Activated CD8-positive, alpha-beta memory T cell treated with anti-CD3 and anti-CD28 coated beads for 36 hours (primary cell): ENCODE results near the gene PAAF1. TPM values are rescaled to one million over a fixed set of nuclear protein-coding genes. Genes with fewer than 3 reads are reported as not detected.
"Not testable (repeated sequence)": the region's sequence is repeated elsewhere in the genome, so short reads cannot be mapped to it uniquely, and the experiment has no call there.

Experiments used
- CTCF ChIA-PET: fragments of 350-600 bp; sonication (Branson Sonifier 250); formaldehyde crosslinking; loops from one replicate; lab custom pipeline; 2021; ENCODE audit warnings: antibody characterized with exemption; lab: Charles Lee
- POLR2A ChIA-PET: fragments of 350-600 bp; sonication (Branson Sonifier 250); formaldehyde crosslinking; loops from one replicate; lab custom pipeline; 2021; ENCODE audit warnings: antibody characterized with exemption; lab: Charles Lee
- total RNA-seq, 2 experiments: library from RNA; stranded (reverse); gene quantifications; one replicate each; pipeline ENCODE4 v1.2.3, GENCODE V29; 2021

Gene PAAF1
- total RNA-seq, 2 experiments from 2014 or later, result 26.4 to 26.8 TPM

DNA sequence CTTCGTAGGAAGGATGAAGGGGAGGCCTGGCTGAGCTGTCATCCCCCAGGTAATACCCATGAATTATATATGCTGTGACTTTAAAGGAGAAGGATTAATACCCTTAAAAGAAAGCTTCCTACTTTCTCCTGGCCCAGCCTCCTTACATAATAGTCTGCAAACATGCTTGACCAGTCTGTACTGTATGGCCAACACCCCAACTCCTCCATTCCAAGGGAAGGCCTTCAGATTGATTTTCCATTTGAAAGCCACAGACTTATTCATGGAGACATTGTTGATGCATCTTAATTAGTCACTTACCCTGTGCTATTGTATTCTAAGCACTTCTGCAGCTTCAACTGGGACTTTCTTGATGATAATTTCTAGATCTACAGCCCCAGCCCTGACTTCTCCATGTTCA is 2.0 kb downstream of the PAAF1 start:
- CTCF ChIA-PET, result no interaction called here
- POLR2A ChIA-PET, result no interaction called here

DNA sequence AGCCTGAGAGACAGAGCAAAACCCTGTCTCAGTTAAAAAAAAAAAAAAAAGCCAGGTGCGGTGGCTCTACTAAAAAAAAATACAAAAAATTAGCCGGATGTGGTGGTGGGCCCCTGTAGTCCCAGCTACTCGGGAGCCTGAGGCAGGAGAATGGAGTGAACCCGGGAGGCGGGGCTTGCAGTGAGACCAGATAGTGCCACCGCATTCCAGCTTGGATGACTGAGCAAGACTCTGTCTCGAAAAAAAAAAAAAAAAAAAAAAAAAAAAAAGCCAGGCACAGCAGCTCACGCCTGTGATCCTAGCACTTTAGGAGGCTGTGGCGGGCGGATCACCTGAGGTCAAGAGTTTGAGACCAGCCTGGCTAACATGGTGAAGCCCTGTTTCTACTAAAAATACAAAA is 3.6 kb downstream of the PAAF1 start:
- CTCF ChIA-PET, result not testable (repeated sequence)

DNA sequence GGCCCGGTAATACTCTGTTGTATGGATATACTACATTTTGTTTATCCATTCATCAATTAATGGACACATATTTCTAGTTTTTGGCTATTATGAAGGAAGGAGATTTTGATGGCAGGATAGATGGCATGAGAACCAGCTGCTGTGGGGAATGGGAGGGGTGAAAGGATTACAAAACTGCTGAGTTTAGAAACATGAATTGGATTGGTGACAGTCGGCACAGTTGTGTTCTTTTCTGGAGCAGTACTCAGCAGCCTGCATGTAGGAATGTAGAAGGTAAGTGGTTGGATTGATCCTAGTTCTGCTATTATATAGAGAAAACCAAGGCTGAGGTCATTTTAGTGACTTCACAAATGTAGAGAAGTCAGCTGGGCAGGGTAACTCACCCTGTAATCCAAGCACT is 7.1 kb downstream of the PAAF1 start:
- POLR2A ChIA-PET, result no interaction called here
- CTCF ChIA-PET, result interaction anchor here (0.9 kb wide), 1 partner anchor 15 kb away, joined by 3 read pairs; no protein-coding TSS in a partner anchor

More for the DNA sequence above, 3.6 kb downstream of the PAAF1 start:
- POLR2A ChIA-PET, result not testable (repeated sequence)

DNA sequence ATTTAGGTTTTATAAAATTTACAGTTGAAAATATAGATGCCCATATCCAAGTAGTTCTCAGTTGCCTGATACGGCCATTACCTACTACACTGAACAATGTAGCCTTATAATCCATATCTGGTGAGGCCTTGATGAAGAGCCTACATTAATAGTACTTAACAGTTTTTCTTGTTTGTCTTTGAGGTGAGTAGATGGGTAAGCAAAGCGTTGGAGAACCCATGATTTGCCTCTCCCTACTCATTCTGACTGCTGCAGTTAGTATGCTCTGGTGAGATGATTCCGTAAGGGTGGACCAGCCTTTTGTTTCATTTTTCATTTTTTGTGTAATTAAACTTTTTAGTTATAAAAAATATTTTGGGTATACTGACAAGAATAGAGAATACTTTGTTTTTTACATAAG is 11.4 kb downstream of the PAAF1 start:
- CTCF ChIA-PET, result no interaction called here
- POLR2A ChIA-PET, result no interaction called here

DNA sequence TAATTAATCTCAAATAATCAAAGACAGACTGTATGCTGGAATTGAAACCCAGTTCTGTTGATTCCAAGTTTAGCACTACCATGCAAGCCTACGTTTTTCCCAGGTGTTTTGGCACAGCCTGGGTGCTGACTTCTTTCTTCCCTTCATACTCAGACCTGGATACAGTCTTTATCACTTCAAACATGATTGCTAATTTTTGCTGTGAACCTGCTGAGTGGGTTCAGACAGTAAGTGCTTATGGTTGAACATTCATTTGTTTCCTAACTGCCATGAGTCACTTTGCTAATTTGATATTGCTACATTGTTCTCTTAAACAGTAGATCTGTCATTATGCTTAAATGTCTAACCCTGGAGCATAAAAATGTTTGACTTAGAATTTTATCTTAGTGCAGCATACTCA is 12.2 kb downstream of the PAAF1 start:
- ChIA-PET CTCF (no interaction called here), POLR2A (no interaction called here)

DNA sequence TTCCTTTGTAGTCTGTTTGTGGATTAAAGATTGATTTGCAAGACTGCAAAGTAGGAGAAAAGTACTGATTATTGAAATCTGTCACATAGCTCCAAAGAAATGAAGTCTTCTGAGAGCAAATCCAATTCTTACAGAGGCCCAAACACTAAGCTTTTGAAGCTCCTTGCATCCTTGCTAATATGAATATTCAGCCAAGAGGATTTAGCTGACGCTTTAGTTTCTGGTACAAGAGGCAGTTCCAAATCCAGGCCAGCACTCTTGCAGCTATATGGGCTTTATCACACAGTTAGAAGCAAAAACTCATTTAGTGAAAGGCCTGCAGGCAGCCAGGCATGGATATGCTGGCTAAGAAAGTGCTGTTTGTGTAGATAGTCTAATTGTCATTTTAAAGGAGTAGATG is 12.7 kb downstream of the PAAF1 start:
- CTCF ChIA-PET, result no interaction called here
- POLR2A ChIA-PET, result no interaction called here

DNA sequence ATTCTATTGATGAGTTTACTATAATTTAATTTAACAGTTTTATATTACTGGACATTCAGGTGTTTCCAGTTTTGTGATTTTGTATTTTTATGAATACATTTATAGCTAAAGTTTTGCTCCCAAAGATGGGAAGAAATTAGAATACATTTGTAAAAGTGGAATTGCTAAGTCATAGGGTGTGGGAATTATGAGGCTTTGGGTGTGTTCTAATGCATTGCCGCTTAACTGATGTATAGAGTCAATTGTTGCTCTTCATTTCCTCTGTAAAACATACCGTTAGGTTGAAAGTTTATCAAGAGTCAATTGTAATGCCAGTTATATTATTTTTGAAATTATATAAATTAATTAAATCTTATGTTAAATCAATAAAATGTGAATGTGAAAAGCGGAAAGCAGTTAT is 16.2 kb downstream of the PAAF1 start:
- POLR2A ChIA-PET, result no interaction called here
- CTCF ChIA-PET, result interaction anchor here (0.6 kb wide), 1 partner anchor 103 kb away, joined by 5 read pairs; no protein-coding TSS in a partner anchor

DNA sequence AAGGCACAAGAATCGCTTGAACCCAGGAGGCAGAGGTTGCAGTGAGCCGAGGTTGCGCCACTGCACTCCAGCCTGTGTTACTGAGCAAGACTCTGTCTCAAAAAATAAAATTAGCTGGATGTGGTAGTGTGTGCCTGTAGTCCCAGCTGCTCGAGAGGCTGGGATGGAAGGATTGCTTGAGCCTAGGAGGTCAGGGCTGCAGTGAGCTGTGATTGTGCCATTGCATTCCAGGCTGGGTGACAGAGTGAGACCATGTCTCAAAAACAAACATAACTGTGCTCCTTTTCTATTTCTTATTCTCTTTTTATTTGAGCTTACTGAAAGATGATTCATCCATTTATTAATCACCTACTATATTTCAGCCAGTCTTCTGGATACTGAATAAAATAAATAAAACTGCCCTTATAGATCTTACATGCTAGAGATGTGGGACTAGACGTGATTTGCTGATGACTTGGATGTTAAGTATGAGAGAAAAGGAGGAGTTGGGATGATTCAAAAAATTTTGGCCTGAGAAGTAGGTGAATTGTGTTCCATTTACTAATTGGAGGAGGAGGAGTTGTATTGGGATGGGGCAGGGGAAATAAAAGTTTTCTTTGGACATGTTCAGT is 18.0 kb downstream of the PAAF1 start:
- ChIA-PET CTCF (no interaction called here), POLR2A (no interaction called here)

DNA sequence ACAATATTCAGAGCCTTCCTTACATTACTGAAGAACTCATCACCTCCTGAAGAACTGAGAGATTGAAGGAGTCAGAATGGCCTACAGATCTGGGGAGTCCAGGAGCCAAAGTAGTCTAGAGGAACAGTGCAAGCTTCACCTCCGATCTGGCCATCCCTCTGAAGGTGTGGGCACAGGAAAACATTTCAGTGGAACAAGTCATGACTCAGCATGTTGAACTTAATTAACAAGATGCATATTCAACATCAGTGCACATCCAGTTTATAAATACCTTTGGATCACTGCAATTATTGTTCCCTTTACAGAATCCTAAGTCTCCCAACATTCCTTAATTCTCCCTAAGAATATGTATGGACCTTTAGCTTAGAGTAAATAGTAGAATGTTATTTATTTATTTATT is 25.5 kb downstream of the PAAF1 start:
- POLR2A ChIA-PET, result no interaction called here

DNA sequence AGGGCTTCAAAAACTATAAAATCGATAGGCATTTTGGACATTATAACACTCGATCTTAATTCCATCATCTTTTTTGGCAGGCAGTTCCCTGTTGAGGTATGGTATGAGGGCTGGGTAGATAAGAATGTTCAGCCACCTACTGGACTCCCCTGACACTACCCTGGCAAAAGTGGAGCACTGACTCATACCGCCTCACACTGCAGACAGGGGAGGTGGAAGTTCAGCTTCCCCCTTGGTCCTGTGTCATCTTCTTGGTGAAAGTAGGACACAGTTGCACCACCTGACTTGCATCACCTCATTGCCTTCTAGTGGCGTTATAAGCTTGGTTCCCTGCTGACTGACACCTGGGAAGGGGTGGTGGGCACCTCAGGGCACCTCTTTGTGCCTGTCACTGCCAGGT is 30.4 kb downstream of the PAAF1 start:
- POLR2A ChIA-PET, result no interaction called here
- CTCF ChIA-PET, result no interaction called here

More for the DNA sequence above, 25.5 kb downstream of the PAAF1 start:
- CTCF ChIA-PET, result no interaction called here

DNA sequence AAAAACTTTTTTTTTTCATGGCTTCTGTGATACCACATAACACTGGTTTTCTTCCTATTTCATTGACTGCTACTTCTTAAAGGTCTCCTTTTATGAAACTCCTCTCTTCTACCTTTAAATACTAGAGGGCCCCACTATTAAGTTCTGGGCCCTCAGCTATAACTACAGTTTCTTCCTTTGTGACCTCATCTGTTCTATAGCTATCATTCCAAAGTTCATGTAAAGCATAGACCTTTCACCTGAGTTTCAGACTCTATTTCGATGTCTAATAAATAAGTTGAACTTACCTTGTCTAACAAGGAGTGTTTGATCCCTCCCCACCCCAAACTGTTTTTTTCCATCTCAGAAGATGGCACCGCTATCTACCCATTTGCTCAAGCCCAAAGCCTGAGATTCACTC is 35.2 kb downstream of the PAAF1 start:
- POLR2A ChIA-PET, result no interaction called here
- CTCF ChIA-PET, result interaction anchor here (0.7 kb wide), 1 partner anchor 500 kb away, joined by 3 read pairs; no protein-coding TSS in a partner anchor

DNA sequence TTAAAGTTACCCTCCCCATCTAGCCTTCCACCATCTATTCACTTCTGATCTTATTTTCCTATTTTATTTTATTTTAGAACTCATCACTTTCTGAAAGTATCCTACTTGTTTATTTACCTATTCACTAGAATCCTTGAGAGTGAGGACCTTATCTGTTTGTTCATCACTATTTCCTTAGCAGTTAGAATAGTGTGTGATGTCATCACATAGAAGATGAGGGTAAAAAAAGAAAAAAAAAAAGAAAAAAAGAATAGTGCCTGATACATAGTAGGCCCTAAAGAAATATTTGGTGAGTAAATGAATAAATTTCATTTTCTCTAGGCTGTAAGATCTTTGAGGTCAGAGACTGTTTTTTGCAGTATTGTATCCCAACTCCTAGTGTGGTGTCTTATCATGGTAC is 36.7 kb downstream of the PAAF1 start:
- ChIA-PET CTCF (no interaction called here), POLR2A (no interaction called here)

DNA sequence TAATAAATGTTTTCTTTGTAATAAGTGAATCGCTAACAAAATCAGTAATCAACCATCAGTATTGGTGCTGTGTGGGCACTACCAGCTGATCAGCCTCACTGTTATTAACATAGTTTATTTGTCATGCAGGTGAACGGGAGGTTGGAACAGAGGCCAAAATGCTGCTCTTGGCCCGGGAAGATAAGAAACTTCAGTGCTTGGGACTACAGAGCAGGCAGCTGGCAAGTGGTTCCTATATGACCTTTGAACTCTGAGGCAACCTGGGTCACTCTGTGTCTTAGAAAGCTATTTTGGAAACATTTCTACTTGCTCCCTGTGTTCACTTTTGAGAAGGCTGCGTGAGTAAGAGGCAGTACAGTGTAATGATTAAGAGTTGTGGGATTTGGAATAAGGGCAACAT is 37.5 kb downstream of the PAAF1 start:
- ChIA-PET CTCF (interaction anchor here (0.7 kb wide), 1 partner anchor 221 kb away, joined by 3 read pairs; no protein-coding TSS in a partner anchor), POLR2A (no interaction called here)

DNA sequence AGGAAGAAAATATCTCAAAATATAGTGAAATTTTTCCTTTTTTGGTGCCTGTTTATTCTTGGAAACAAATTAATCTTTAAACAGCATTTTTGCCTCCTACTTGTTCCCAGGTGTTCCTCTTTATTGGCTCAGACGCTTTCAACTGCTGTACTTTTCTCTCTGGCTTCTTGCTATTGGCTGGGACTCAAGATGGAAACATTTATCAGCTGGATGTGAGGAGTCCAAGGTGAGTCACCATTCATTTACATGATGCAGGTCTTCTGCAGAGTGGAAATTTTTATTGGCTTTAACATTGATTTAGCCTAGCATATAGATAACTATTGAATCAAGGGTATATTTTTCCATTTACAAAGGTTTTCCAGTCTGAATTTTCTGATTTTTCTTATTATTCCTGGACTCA is 39.6 kb downstream of the PAAF1 start:
- POLR2A ChIA-PET, result no interaction called here

DNA sequence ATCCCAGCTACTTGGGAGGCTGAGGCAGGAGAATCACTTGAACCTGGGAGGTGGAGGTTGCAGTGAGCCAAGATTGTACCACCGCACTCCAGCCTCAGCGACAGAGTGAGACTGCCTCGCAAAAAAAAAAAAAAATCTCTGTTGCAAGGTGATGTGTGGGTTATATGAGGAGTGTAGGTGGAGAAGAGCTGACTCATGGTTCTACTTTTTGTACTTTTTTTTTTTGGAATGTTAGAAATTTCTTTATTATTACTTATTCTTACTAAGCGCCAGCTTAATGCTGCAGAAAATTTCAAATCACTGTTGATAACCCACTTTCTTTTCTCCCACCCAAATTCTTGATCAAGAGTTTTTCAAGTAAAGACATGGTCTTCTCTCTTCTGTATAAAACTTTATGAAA is 44.4 kb downstream of the PAAF1 start:
- ChIA-PET POLR2A (no interaction called here), CTCF (no interaction called here)

More for the DNA sequence above, 39.6 kb downstream of the PAAF1 start:
- CTCF ChIA-PET, result no interaction called here

DNA sequence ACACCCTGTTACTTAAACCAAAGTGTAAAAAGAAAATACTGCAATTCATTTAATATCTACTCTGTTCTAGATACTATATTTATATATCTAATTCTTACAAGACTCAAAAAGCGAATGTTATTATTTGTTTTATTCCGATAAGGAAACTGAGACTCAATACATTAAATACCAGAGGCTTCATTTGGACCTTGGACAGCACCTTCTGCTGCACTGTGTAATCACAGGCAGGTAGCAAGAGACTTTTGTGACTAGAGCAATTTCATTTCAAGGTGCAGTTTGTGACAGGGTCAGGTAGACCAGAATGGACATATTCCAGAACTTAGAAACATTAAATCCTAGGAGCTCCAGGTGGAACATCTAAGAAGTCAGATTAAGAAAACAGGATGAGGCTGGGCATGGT is 52.6 kb downstream of the PAAF1 start:
- CTCF ChIA-PET, result no interaction called here
- POLR2A ChIA-PET, result no interaction called here

DNA sequence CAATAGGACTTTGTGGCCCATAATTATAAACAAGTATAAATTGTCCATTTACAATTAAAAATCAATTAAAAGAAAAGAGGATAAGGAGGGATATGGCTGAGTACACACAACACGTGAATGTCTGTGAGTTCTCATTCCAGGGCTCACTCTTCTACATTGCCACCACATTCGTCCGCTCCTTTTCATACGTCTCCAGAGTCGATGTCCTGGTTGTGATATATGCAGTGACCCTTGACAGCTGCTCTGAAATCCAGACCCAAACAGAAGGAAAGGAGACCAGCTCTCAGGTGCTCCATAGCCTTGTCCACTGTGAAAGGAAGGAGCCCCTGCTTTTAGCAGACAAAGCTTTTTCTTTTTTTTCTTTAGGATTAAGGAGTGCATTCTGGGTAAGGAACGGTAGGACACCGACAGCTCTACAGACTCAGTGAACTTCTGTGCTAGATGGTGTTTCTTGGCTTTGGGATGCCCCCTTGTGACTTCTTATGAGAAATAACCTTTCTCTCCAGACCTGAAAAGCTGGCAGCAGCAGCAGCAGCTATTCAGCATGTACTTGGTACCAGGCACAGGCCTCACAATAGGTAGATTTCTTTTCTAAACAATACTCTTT is 54.3 kb downstream of the PAAF1 start:
- ChIA-PET POLR2A (interaction anchor here (0.6 kb wide), 1 partner anchor 143 kb away, joined by 3 read pairs; no protein-coding TSS in a partner anchor), CTCF (interaction anchor here (1.3 kb wide), 1 partner anchor 22 kb away, joined by 3 read pairs; no protein-coding TSS in a partner anchor)

DNA sequence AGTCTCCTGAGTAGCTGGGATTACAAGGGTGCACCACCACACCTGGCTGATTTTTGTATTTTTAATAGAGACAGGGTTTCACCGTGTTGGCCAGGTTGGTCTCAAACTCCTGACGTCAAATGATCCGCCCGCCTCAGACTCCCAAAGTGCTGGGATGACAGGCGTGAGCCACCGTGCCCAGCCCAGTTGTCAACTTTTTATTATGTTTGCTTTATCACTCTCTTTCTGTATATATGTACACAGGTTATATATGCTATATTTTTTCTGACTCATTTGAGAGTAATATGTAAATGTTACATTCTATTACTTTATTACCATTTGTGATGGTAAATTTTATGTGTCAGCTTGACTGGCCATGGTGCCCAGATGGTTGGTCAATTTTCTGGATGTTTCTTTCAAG is 55.2 kb downstream of the PAAF1 start:
- POLR2A ChIA-PET, result interaction anchor here (0.6 kb wide), 1 partner anchor 144 kb away, joined by 3 read pairs; no protein-coding TSS in a partner anchor

DNA sequence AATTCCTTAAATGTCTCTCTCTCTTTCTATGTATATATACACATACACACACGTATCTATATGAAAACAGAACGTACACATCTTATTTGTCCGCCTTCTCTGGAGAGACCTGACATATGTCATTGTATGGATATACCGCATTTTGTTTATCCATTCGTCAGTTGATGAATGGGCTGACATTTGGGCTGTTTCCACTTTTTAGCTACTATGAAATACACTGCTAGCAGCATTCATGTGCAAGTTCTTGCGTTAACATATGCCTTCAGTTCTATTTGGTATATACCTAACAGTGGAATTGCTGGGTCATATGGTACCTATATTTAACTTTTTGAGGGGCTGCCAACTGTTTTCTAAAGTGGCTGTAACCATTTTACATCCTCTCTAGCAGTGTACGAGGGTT is 56.0 kb downstream of the PAAF1 start:
- CTCF ChIA-PET, result no interaction called here

More for the DNA sequence above, 55.2 kb downstream of the PAAF1 start:
- CTCF ChIA-PET, result interaction anchor here (1.3 kb wide), 1 partner anchor 21 kb away, joined by 3 read pairs; no protein-coding TSS in a partner anchor

DNA sequence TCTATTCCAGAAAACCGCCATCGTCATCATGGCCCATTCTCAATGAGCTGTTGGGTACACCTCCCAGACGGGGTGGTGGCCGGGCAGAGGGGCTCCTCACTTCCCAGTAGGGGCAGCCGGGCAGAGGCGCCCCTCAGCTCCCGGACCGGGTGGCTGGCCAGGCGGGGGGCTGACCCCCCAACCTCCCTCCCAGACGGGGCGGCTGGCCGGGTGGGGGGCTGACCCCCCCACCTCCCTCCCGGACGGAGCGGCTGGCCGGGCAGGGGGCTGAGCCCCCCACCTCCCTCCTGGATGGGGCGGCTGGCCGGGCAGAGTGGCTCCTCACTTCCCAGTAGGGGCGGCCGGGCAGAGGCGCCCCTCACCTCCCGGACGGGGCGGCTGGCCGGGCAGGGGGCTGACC is 59.2 kb downstream of the PAAF1 start:
- POLR2A ChIA-PET, CTCF ChIA-PET: not testable (repeated sequence)

More for the DNA sequence above, 56.0 kb downstream of the PAAF1 start:
- POLR2A ChIA-PET, result no interaction called here

DNA sequence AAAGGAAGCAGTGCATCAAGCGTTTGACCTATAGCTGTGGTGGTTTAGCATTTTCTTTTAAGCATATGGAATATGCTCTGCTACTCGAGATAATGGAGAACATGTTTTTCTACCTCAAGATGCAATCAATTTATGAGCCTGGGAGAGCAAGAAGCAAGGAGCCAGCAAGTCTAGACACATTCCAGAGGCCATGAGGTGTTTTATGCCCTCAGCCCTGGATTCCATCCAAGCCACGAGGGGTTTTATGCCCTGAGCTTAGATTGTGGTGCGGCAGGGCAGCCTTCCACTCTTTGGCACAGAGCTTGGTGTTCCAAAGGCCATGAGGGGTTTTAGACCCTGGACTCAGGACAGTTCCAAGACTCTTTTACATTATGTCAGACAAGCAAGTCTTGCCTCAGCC is 62.3 kb downstream of the PAAF1 start:
- CTCF ChIA-PET, result no interaction called here
- POLR2A ChIA-PET, result no interaction called here
